ENCODE results near the gene SEL1L.
"Not testable (repeated sequence)": the region's sequence is repeated elsewhere in the genome, so short reads cannot be mapped to it uniquely, and the experiment has no call there.

SEL1L gene

GRCh38 chr14:81472096-81472800, 61.4 kb downstream of the SEL1L start:
- no peak for DNase-seq

GRCh38 chr14:81471062-81471461, 62.6 kb downstream of the SEL1L start:
- DNase-seq, result no peak

- DNase-seq, result not testable (repeated sequence)
These were observed 63.2 kb downstream of the SEL1L start for GRCh38 chr14:81470557-81470826.

- no peak for DNase-seq
These were observed 66.8 kb downstream of the SEL1L start for GRCh38 chr14:81466854-81467253.

- no peak for DNase-seq
These were observed 68.0 kb downstream of the SEL1L start for GRCh38 chr14:81465507-81466228.

GRCh38 chr14:81465003-81465392, 68.7 kb downstream of the SEL1L start:
- not testable (repeated sequence) for DNase-seq

GRCh38 chr14:81464253-81465002, 69.2 kb downstream of the SEL1L start:
- peak; percentile 62 for DNase-seq

GRCh38 chr14:81462356-81462755, 71.3 kb downstream of the SEL1L start:
- DNase-seq, result not testable (repeated sequence)

- DNase-seq, result no peak
These were observed 73.7 kb downstream of the SEL1L start for GRCh38 chr14:81459912-81460311.

GRCh38 chr14:81458352-81458751, 75.3 kb downstream of the SEL1L start:
- DNase-seq, result no peak

GRCh38 chr14:81455390-81455789, 78.3 kb downstream of the SEL1L start:
- DNase-seq, result no peak

GRCh38 chr14:81454572-81455218, 79.0 kb downstream of the SEL1L start:
- no peak for DNase-seq

GRCh38 chr14:81453166-81453766, 80.4 kb downstream of the SEL1L start:
- peak; percentile 70 for DNase-seq

GRCh38 chr14:81452341-81453133, 81.1 kb downstream of the SEL1L start:
- DNase-seq, result peak; percentile 55

- no peak for DNase-seq
These were observed 82.7 kb downstream of the SEL1L start for GRCh38 chr14:81450976-81451375.

GRCh38 chr14:81450100-81450531, 83.5 kb downstream of the SEL1L start:
- DNase-seq, result peak; percentile 93

- DNase-seq, result no peak
These were observed 84.1 kb downstream of the SEL1L start for GRCh38 chr14:81449576-81449975.

GRCh38 chr14:81449114-81449513, 84.5 kb downstream of the SEL1L start:
- DNase-seq, result peak; percentile 83

GRCh38 chr14:81447021-81447764, 86.5 kb downstream of the SEL1L start:
- peak; percentile 54 for DNase-seq

GRCh38 chr14:81446279-81447007, 87.2 kb downstream of the SEL1L start:
- no peak for DNase-seq
